GM10266 (cell line): ENCODE data around the gene CREB3.

ENCODE experiments used
- DNase-seq: peaks from one replicate; pipeline ENCODE4 v3.0.0; 2012; ENCODE audit errors: extremely low spot score
- CTCF ChIP-seq: IDR thresholded peaks from 2 replicates; pipeline ENCODE4 v1.5.1; 2012; ENCODE audit warnings: mild to moderate bottlenecking, low read depth; ENCODE audit not compliant: control insufficient read depth, insufficient read depth; ENCODE audit errors: missing control alignments

CREB3 gene

GRCh38 chr9:35691757-35692301 lies 40.6 kb upstream of the CREB3 start:
- no peak for DNase-seq
- TF ChIP-seq CTCF, result no peak

GRCh38 chr9:35695943-35696401 lies 36.5 kb upstream of the CREB3 start:
- DNase-seq, result no peak
- TF ChIP-seq CTCF, result no peak

- DNase-seq, result peak; percentile 84
- TF ChIP-seq CTCF, result peak; percentile 97
Observed at GRCh38 chr9:35696520-35697215, 35.8 kb upstream of the CREB3 start.

- no peak for TF ChIP-seq CTCF
- no peak for DNase-seq
Observed at GRCh38 chr9:35697486-35697885, 35.0 kb upstream of the CREB3 start.

GRCh38 chr9:35698231-35698630 lies 34.2 kb upstream of the CREB3 start:
- no peak for TF ChIP-seq CTCF
- DNase-seq, result no peak

- DNase-seq, result no peak
- TF ChIP-seq CTCF, result no peak
Observed at GRCh38 chr9:35700031-35700430, 32.4 kb upstream of the CREB3 start.

- DNase-seq, result no peak
- TF ChIP-seq CTCF, result no peak
Observed at GRCh38 chr9:35700942-35701341, 31.5 kb upstream of the CREB3 start.
